ENCODE measurements around the gene CELSR2. TPM values are rescaled to one million over a fixed set of nuclear protein-coding genes. Genes with fewer than 3 reads are reported as not detected.

Gene CELSR2
- total RNA-seq, 6 experiments from 2014 or later = 1.2 to 1.7 (median 1.4) TPM

GRCh38 chr1:109322974-109323373, 73.6 kb downstream of the CELSR2 start:
- no peak for TF ChIP-seq CTCF (IDR thresholded peaks at IDR 0.05)
- no peak for DNase-seq
- Mint-ChIP-seq H3K4me1 (ENCODE audit: low read depth) (no peaks in the 10 kb centered on the region), H3K36me3 (ENCODE audit: low read depth) (peaks cover 31% of the 10 kb centered on the region), H3K27me3 (ENCODE audit: insufficient read depth) (peaks cover 1% of the 10 kb centered on the region; the same call in 1 of the 2 replicates), H3K9me3 (no peaks in the 10 kb centered on the region), H3K27ac (no peak overlapping the region), H3K4me3 (no peak overlapping the region)

Other genes with a start within 250 kb of the CELSR2 start
- 10 to 100 TPM; 13.8 to 18.2 (median 17.5) TPM for gene WDR47, start 207.4 kb upstream of the CELSR2 start, total RNA-seq (2021; fragmentation: NEBNext Ultra II Directional; extraction: Animal tissue kit (Norgen Biotek cat#: 25700))
- 100 to 1,000 TPM in 5 of 6 experiments, 10 to 100 TPM in 1; 94.3 to 150 (median 106) TPM for gene TAF13, start 173.5 kb upstream of the CELSR2 start, total RNA-seq (2021; fragmentation: NEBNext Ultra II Directional; extraction: Animal tissue kit (Norgen Biotek cat#: 25700))
- gene TMEM167B, start 158.8 kb upstream of the CELSR2 start, total RNA-seq (2021; fragmentation: NEBNext Ultra II Directional; extraction: Animal tissue kit (Norgen Biotek cat#: 25700)) = 10 to 100 TPM; 48.0 to 58.6 (median 53.5) TPM
- gene ELAPOR1, start 135.4 kb upstream of the CELSR2 start, total RNA-seq (2021; fragmentation: NEBNext Ultra II Directional; extraction: Animal tissue kit (Norgen Biotek cat#: 25700)) = 1 to 10 TPM in 5 of 6 experiments, under 1 TPM in 1; 0.38 to 2.6 (median 2.0) TPM
- gene SARS1, start 35.6 kb upstream of the CELSR2 start, total RNA-seq (2021; fragmentation: NEBNext Ultra II Directional; extraction: Animal tissue kit (Norgen Biotek cat#: 25700)) = 100 to 1,000 TPM; 165 to 194 (median 176) TPM
- gene PSRC1, start 33.6 kb downstream of the CELSR2 start, total RNA-seq (2021; fragmentation: NEBNext Ultra II Directional; extraction: Animal tissue kit (Norgen Biotek cat#: 25700)) = 10 to 100 TPM; 17.0 to 33.1 (median 30.4) TPM
- not detected for gene MYBPHL, start 57.5 kb downstream of the CELSR2 start, total RNA-seq (2021; fragmentation: NEBNext Ultra II Directional; extraction: Animal tissue kit (Norgen Biotek cat#: 25700))
- 10 to 100 TPM; 51.6 to 78.4 (median 58.5) TPM for gene SORT1, start 148.4 kb downstream of the CELSR2 start, total RNA-seq (2021; fragmentation: NEBNext Ultra II Directional; extraction: Animal tissue kit (Norgen Biotek cat#: 25700))
- gene PSMA5, start 176.9 kb downstream of the CELSR2 start, total RNA-seq (2021; fragmentation: NEBNext Ultra II Directional; extraction: Animal tissue kit (Norgen Biotek cat#: 25700)) = 100 to 1,000 TPM; 145 to 195 (median 188) TPM
- 10 to 100 TPM; 16.0 to 34.1 (median 18.5) TPM for gene SYPL2, start 217.0 kb downstream of the CELSR2 start, total RNA-seq (2021; fragmentation: NEBNext Ultra II Directional; extraction: Animal tissue kit (Norgen Biotek cat#: 25700))
- gene ATXN7L2, start 234.4 kb downstream of the CELSR2 start, total RNA-seq (2021; fragmentation: NEBNext Ultra II Directional; extraction: Animal tissue kit (Norgen Biotek cat#: 25700)) = 1 to 10 TPM; 5.6 to 7.3 (median 6.4) TPM
- 10 to 100 TPM in 1 of 6 experiments, 1 to 10 TPM in 5; 7.2 to 10.3 (median 8.1) TPM for gene CYB561D1, start 244.6 kb downstream of the CELSR2 start, total RNA-seq (2021; fragmentation: NEBNext Ultra II Directional; extraction: Animal tissue kit (Norgen Biotek cat#: 25700))

All from HFFc6 (cell line).